KOPT-K1 (cell line): ENCODE measurements around the gene VPS26B.

Experiments
- H3K27ac ChIP-seq: fragments of 200-600 bp; sonication (generic); 2 replicates; pipeline ENCODE4 v1.5.1; 2016; ENCODE audit warnings: antibody characterized with exemption, mild to moderate bottlenecking, low read depth, low read length; ENCODE audit not compliant: poor library complexity, severe bottlenecking
- H3K36me3 ChIP-seq: fragments of 200-600 bp; sonication (generic); 2 replicates; pipeline ENCODE4 v1.5.1; 2017; ENCODE audit warnings: antibody characterized with exemption, mild to moderate bottlenecking, low read length, moderate library complexity; ENCODE audit not compliant: insufficient read depth
- H3K9me3 ChIP-seq: fragments of 200-600 bp; sonication (generic); 2 replicates; pipeline ENCODE4 v1.5.1; 2017; ENCODE audit warnings: antibody characterized with exemption, low read length, mild to moderate bottlenecking; ENCODE audit not compliant: insufficient read depth, poor library complexity, severe bottlenecking

VPS26B gene

GRCh38 chr11:134293119-134294113 lies 68.9 kb downstream of the VPS26B start:
- Histone ChIP-seq H3K27ac (no peak overlapping the region), H3K36me3 (no peaks in the 10 kb centered on the region), H3K9me3 (no peaks in the 10 kb centered on the region)

- H3K9me3 ChIP-seq, result no peaks in the 10 kb centered on the region
- no peaks in the 10 kb centered on the region for H3K36me3 ChIP-seq
These were observed 70.2 kb downstream of the VPS26B start for GRCh38 chr11:134294664-134295063.

More at GRCh38 chr11:134294664-134295063, 70.2 kb downstream of the VPS26B start:
- H3K27ac ChIP-seq, result no peak overlapping the region
